ENCODE measurements around the gene BNIP2.
"Not testable (repeated sequence)": the region's sequence is repeated elsewhere in the genome, so short reads cannot be mapped to it uniquely, and the experiment has no call there.

Gene BNIP2

GRCh38 chr15:59688782-59689625, at the start of gene BNIP2:
TSS of gene BNIP2 (minus strand) at chr15:59689320. CDS start at chr15:59682457, 6,863 bp downstream.
- peak; percentile 92 for DNase-seq (ENCODE audit: low spot score)

- DNase-seq (ENCODE audit: low spot score): no peak
Measured at GRCh38 chr15:59738676-59739075, 49.6 kb upstream of the BNIP2 start.

GRCh38 chr15:59736181-59736580, 47.1 kb upstream of the BNIP2 start:
- no peak for DNase-seq (ENCODE audit: low spot score)

- DNase-seq (ENCODE audit: low spot score): no peak
Measured at GRCh38 chr15:59725151-59725486, 36.0 kb upstream of the BNIP2 start.

GRCh38 chr15:59723687-59724346, 34.7 kb upstream of the BNIP2 start:
- DNase-seq (ENCODE audit: low spot score): no peak

GRCh38 chr15:59722476-59722875, 33.4 kb upstream of the BNIP2 start:
- DNase-seq (ENCODE audit: low spot score): no peak

- no peak for DNase-seq (ENCODE audit: low spot score)
Measured at GRCh38 chr15:59722037-59722436, 32.9 kb upstream of the BNIP2 start.

- no peak for DNase-seq (ENCODE audit: low spot score)
Measured at GRCh38 chr15:59721411-59721810, 32.3 kb upstream of the BNIP2 start.

- no peak for DNase-seq (ENCODE audit: low spot score)
Measured at GRCh38 chr15:59713177-59713576, 24.1 kb upstream of the BNIP2 start.

GRCh38 chr15:59711451-59712243, 22.5 kb upstream of the BNIP2 start:
- DNase-seq (ENCODE audit: low spot score): no peak

- DNase-seq (ENCODE audit: low spot score): no peak
Measured at GRCh38 chr15:59707619-59708018, 18.5 kb upstream of the BNIP2 start.

- DNase-seq (ENCODE audit: low spot score): no peak
Measured at GRCh38 chr15:59703979-59704796, 15.1 kb upstream of the BNIP2 start.

- DNase-seq (ENCODE audit: low spot score): no peak
Measured at GRCh38 chr15:59702351-59702750, 13.2 kb upstream of the BNIP2 start.

GRCh38 chr15:59701880-59702279, 12.8 kb upstream of the BNIP2 start:
- DNase-seq (ENCODE audit: low spot score): no peak

- DNase-seq (ENCODE audit: low spot score): no peak
Measured at GRCh38 chr15:59699810-59700431, 10.8 kb upstream of the BNIP2 start.

- not testable (repeated sequence) for DNase-seq (ENCODE audit: low spot score)
Measured at GRCh38 chr15:59698065-59698464, 8.9 kb upstream of the BNIP2 start.

- DNase-seq (ENCODE audit: low spot score): no peak
Measured at GRCh38 chr15:59696332-59696731, 7.2 kb upstream of the BNIP2 start.

- no peak for DNase-seq (ENCODE audit: low spot score)
Measured at GRCh38 chr15:59694779-59695178, 5.7 kb upstream of the BNIP2 start.

- no peak for DNase-seq (ENCODE audit: low spot score)
Measured at GRCh38 chr15:59691194-59691805, 2.2 kb upstream of the BNIP2 start.

GRCh38 chr15:59689626-59690236, 611 bp upstream of the BNIP2 start:
- no peak for DNase-seq (ENCODE audit: low spot score)

- DNase-seq (ENCODE audit: low spot score): peak; percentile 10
Measured at GRCh38 chr15:59688423-59688781, 718 bp downstream of the BNIP2 start.
